Activated CD8-positive, alpha-beta memory T cell treated with anti-CD3 and anti-CD28 coated beads for 36 hours (primary cell): ENCODE measurements around the gene CYB5D1. TPM values are rescaled to one million over a fixed set of nuclear protein-coding genes. Genes with fewer than 3 reads are reported as not detected.
"Not testable (repeated sequence)": the region's sequence is repeated elsewhere in the genome, so short reads cannot be mapped to it uniquely, and the experiment has no call there.

Experiments used
- CTCF ChIA-PET: fragments of 350-600 bp; sonication (Branson Sonifier 250); formaldehyde crosslinking; loops from one replicate; lab custom pipeline; 2021; ENCODE audit warnings: antibody characterized with exemption; lab: Charles Lee
- POLR2A ChIA-PET: fragments of 350-600 bp; sonication (Branson Sonifier 250); formaldehyde crosslinking; loops from one replicate; lab custom pipeline; 2021; ENCODE audit warnings: antibody characterized with exemption; lab: Charles Lee
- total RNA-seq, 2 experiments: library from RNA; stranded (reverse); gene quantifications; one replicate each; pipeline ENCODE4 v1.2.3, GENCODE V29; 2021

Gene CYB5D1
- total RNA-seq, 2 experiments from 2014 or later: 15.9 to 16.6 TPM

- POLR2A ChIA-PET: no interaction called here
- CTCF ChIA-PET: interaction anchor here (0.6 to 3.2 kb wide), 15 partner anchors 15 to 195 kb away, joined by 3 to 22 read pairs (median 4); partner anchors contain the start of genes CNTROB, KDM6B and TRAPPC1
Measured at GRCh38 chr17:7862692-7863437, 5.1 kb downstream of the CYB5D1 start.

GRCh38 chr17:7864384-7864783 lies 6.6 kb downstream of the CYB5D1 start:
- CTCF ChIA-PET: interaction anchor here (0.9 to 3.5 kb wide), 7 partner anchors 21 to 255 kb away, joined by 3 to 22 read pairs (median 4); no protein-coding TSS in a partner anchor
- POLR2A ChIA-PET: not testable (repeated sequence)

GRCh38 chr17:7864995-7865650 lies 7.3 kb downstream of the CYB5D1 start:
- POLR2A ChIA-PET: interaction anchor here (0.7 kb wide), 1 partner anchor 124 kb away, joined by 4 read pairs; no protein-coding TSS in a partner anchor
- CTCF ChIA-PET: interaction anchor here (0.5 to 3.5 kb wide), 6 partner anchors 31 to 349 kb away, joined by 3 to 10 read pairs (median 4); partner anchors contain the start of genes KDM6B and RNF227

GRCh38 chr17:7867881-7868329 lies 10.1 kb downstream of the CYB5D1 start:
- CTCF ChIA-PET: interaction anchor here (0.6 to 2.3 kb wide), 3 partner anchors 15 to 121 kb away, joined by 3 to 8 read pairs (median 7); no protein-coding TSS in a partner anchor
- POLR2A ChIA-PET: no interaction called here

GRCh38 chr17:7873051-7873450 lies 15.2 kb downstream of the CYB5D1 start:
- CTCF ChIA-PET: no interaction called here
- POLR2A ChIA-PET: no interaction called here

GRCh38 chr17:7875804-7876370 lies 18.1 kb downstream of the CYB5D1 start:
- CTCF ChIA-PET: interaction anchor here (1.5 kb wide), 1 partner anchor 19 kb away, joined by 3 read pairs; the partner anchor contains the start of gene NAA38
- POLR2A ChIA-PET: no interaction called here

GRCh38 chr17:7878234-7878633 lies 20.4 kb downstream of the CYB5D1 start:
- CTCF ChIA-PET: interaction anchor here (1.4 kb wide), 1 partner anchor 16 kb away, joined by 8 read pairs; no protein-coding TSS in a partner anchor
- POLR2A ChIA-PET: no interaction called here

GRCh38 chr17:7880076-7880868 lies 22.5 kb downstream of the CYB5D1 start:
- ChIA-PET POLR2A (no interaction called here), CTCF (interaction anchor here (0.5 kb wide), 1 partner anchor 57 kb away, joined by 3 read pairs; no protein-coding TSS in a partner anchor)

- CTCF ChIA-PET: no interaction called here
- POLR2A ChIA-PET: no interaction called here
Measured at GRCh38 chr17:7881276-7882054, 23.7 kb downstream of the CYB5D1 start.

- POLR2A ChIA-PET: no interaction called here
- CTCF ChIA-PET: no interaction called here
Measured at GRCh38 chr17:7882068-7882467, 24.3 kb downstream of the CYB5D1 start.

- CTCF ChIA-PET: interaction anchor here (0.6 to 1.3 kb wide), 3 partner anchors 8 to 47 kb away, joined by 3 read pairs; no protein-coding TSS in a partner anchor
Measured at GRCh38 chr17:7882629-7883028, 24.8 kb downstream of the CYB5D1 start.

GRCh38 chr17:7883781-7884386 lies 26.1 kb downstream of the CYB5D1 start:
- POLR2A ChIA-PET: interaction anchor here (0.5 to 0.6 kb wide), 2 partner anchors 42 to 48 kb away, joined by 3 read pairs; no protein-coding TSS in a partner anchor

More at GRCh38 chr17:7882629-7883028, 24.8 kb downstream of the CYB5D1 start:
- POLR2A ChIA-PET: no interaction called here

GRCh38 chr17:7884581-7885366 lies 27.0 kb downstream of the CYB5D1 start:
- ChIA-PET CTCF (interaction anchor here (0.7 to 2.2 kb wide), 3 partner anchors 28 to 179 kb away, joined by 3 to 8 read pairs (median 3); partner anchors contain the start of genes CYB5D1 and NAA38), POLR2A (interaction anchor here (0.6 kb wide), 1 partner anchor 49 kb away, joined by 3 read pairs; no protein-coding TSS in a partner anchor)

More at GRCh38 chr17:7883781-7884386, 26.1 kb downstream of the CYB5D1 start:
- CTCF ChIA-PET: interaction anchor here (0.8 to 1.3 kb wide), 2 partner anchors 15 to 176 kb away, joined by 3 read pairs; no protein-coding TSS in a partner anchor

GRCh38 chr17:7885367-7886226 lies 27.8 kb downstream of the CYB5D1 start:
- ChIA-PET POLR2A (interaction anchor here (0.6 to 1.5 kb wide), 4 partner anchors 11 to 200 kb away, joined by 4 to 9 read pairs (median 6); partner anchors contain the start of genes CNTROB, TP53 and TRAPPC1), CTCF (interaction anchor here (0.7 to 2.2 kb wide), 7 partner anchors 22 to 198 kb away, joined by 3 to 8 read pairs (median 3); partner anchors contain the start of genes CYB5D1, NAA38, RNF227 and TP53)
